Measurements from ENCODE around the gene NIPAL1.

DNA sequence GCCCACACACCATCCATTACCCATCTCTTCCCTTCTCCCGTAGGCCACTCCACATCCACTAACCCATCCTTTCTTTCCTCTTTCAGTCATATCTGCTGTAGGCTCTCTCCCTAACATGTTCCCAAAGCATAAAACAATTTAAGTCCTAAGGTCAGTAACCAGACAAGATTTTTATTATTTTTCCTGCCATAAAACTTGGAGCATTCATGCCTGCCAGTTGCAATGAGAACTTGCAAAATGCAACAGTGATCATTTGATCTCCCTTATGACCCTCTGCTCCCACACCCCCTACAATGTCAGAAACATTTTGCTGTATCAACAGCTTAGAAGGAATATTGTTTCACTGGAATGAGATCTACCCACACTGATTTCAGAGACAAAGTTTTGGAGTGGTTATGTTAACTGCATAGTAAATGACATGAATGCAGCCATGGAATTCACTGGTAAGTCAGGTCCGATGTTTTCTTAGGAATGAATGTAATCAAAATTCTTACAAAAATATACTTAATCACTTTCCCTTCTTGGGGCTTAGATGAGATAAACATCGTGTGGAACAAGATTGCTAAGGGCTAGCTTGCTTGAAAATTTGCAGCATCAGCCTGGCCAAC is 5.7 kb downstream of the NIPAL1 start:
- TF ChIP-seq, protein P1, sequence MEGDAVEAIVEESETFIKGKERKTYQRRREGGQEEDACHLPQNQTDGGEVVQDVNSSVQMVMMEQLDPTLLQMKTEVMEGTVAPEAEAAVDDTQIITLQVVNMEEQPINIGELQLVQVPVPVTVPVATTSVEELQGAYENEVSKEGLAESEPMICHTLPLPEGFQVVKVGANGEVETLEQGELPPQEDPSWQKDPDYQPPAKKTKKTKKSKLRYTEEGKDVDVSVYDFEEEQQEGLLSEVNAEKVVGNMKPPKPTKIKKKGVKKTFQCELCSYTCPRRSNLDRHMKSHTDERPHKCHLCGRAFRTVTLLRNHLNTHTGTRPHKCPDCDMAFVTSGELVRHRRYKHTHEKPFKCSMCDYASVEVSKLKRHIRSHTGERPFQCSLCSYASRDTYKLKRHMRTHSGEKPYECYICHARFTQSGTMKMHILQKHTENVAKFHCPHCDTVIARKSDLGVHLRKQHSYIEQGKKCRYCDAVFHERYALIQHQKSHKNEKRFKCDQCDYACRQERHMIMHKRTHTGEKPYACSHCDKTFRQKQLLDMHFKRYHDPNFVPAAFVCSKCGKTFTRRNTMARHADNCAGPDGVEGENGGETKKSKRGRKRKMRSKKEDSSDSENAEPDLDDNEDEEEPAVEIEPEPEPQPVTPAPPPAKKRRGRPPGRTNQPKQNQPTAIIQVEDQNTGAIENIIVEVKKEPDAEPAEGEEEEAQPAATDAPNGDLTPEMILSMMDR (conservative IDR thresholded peaks at IDR 0.05 in 1 of 2, IDR thresholded peaks at IDR 0.05 in 1 of 2; ENCODE audit: extremely low read depth in 1 of 2, insufficient read depth in 1 of 2, low read depth in 1 of 2, low read length in 2 of 2): no peak
- no peak for TF ChIP-seq EZH2 (IDR thresholded peaks at IDR 0.05; ENCODE audit: borderline replicate concordance, low read length)

Data from mammary epithelial cell (primary cell).